Measurements from ENCODE around the gene CLDN6.

CLDN6 gene

DNA sequence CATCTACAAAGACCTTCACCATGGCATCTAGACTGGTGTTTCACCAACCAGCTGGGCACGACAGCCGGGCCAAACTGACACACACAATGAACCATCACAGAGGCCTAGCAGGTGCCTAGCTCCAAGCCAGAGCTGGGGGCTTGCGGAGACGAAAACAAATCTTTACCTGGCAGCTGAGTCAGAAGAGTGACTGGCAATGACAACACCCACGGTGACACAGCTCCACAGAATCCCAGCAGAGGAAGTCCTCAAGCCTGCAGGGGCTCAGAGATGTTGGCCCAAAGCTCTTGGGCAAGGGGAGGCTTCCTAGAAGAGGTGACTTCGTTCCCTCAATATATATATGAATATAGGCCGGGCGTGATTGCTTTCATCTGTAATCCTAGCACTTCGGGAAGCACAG, 33.5 kb upstream of the CLDN6 start:
- DNase-seq (ENCODE audit: low spot score), result no peak

DNA sequence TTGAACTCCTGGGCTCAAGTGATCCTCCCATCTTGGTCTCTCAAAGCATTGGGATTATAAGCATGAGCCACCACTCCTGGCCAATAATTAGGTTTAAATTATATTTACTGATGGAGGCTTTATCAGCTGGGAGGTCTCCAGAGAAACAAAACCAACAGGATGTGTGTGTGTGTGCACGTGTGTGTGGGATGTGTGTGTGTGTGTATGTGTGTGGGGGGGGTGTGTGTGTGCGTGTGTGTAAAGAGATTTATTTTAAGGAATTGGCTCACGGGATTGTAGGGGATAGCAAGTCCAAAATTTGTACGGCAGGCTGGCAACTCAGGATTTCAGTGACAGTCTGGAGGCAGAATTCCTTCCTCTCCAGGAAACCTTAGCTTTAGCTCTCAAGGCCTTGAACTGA, 33.0 kb upstream of the CLDN6 start:
- DNase-seq (ENCODE audit: low spot score), result no peak

DNA sequence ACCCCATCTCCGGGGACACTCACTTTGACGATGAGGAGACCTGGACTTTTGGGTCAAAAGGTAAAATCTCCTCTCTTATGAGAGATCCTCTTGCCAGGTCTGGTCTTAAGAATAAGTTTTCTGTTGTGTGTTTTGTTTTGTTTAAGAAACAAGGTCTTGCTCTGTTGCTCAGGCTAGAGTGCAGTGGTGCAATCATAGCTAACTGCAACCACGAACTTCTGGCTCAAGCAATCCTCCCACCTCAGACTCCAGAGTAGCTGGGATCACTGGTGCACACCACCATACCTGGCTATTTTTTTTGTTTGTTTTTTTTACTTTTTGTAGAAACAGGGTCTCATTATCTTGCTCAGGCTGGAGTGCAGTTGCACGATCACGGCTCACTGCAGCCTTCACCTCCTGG, 32.5 kb upstream of the CLDN6 start:
- DNase-seq (ENCODE audit: low spot score), result no peak

DNA sequence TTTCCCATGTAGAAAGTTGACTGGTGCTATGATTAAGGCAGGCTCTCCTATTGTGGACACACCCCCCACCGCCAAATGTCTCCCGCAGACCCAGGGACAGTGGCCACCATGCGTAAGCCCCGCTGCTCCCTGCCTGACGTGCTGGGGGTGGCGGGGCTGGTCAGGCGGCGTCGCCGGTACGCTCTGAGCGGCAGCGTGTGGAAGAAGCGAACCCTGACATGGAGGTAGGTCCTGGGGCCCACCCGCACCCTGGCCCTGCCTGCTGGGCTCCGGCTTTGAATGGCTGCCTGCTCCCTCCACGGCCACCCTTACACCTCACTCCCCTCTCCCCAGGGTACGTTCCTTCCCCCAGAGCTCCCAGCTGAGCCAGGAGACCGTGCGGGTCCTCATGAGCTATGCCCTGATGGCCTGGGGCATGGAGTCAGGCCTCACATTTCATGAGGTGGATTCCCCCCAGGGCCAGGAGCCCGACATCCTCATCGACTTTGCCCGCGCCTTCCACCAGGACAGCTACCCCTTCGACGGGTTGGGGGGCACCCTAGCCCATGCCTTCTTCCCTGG, 32.0 kb upstream of the CLDN6 start:
- DNase-seq (ENCODE audit: low spot score), result no peak

DNA sequence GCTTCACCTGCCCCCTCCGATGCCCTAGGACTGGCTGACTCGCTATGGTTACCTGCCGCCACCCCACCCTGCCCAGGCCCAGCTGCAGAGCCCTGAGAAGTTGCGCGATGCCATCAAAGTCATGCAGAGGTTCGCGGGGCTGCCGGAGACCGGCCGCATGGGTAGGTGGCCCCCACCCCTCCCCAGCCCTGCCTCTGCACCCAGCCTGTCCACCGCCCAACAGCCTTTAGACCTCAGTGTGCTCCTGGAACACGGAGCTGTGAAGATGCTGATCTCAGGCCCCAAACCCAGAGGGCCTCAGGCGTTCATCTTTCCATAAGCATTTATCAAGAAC, 29.4 kb upstream of the CLDN6 start:
- DNase-seq (ENCODE audit: low spot score), result no peak

DNA sequence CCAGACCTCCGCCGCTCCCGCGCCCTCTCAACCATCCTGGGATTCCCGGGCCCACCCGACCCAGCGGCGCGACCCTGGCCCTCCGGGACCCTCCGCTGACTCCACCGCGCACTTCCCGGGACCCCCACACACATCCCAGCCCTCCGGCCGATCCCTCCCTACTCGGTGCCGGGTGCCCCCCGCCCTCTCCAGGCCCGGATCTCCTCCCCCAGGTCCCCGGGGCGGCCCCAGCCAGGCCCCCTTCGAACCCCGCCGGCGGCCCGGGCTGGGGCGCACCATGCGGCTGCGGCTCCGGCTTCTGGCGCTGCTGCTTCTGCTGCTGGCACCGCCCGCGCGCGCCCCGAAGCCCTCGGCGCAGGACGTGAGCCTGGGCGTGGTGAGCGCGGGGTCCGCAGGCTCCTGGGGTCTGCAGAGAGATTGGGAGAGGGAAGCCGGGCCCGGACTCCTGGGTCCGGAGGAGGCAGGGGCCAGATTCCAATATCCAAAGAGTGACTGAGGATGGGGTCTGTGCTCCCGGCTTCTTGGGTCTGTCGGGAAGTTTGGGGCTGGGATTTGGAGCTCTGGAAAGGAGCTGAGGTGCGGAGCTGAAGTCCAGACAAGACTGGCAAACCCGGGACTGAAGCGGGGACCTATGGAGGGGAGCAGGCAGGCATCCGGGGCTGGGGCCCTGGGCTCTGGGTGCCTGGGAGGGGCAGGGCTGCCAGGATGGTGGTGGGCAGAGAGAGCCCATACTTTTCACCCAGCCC, 28.8 kb upstream of the CLDN6 start:
- no peak for DNase-seq (ENCODE audit: low spot score)

DNA sequence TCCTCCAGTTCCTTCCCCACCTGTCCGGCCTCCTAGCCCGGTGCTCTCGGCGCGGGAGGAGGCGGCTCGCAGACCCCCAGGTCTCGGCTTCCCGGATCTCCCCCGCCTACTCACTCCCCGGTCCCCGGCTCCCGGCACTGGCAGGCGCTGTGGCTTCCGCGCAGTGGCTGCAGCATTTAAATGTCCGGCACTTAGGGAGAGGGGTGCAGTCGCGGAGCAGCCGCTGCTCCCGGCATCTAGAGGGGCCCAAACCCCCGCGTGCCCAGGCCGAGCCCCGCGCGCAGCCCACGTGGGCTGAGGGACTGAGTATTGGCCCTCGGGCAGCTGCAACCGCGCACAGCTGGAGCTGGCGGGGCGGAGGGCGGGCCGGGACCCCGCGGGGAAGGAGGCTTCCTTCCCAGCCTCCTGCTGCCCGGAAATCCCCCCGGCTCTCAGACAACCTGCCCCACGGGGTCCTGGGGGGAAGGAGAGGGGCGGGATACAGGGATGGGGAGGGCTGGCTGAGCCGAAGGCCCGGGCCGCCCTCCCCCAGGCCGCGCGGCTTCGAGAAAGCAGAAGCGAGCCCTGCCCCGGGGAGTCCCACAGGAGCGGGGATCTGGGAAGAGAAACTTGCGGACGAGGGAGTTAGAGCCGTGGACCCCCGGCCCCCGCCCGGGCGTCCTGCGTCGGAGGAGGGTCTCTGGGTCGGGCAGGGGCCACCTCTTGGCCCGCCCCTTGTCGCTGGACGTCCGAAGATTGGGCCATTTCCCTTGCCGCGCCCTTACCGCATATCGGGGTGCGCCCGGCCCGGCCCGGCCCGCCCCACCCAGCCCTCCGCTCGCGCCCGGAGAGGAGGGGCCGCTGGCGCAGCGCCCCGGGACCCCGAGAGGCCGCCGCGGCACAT, 28.0 kb upstream of the CLDN6 start, which contains the start of gene MMP25:
MMP25 (plus strand) TSS at position 804 of the 883 bp plus-strand sequence. CDS start 357 bp downstream, outside the sequence.
- DNase-seq (ENCODE audit: low spot score), result no peak

DNA sequence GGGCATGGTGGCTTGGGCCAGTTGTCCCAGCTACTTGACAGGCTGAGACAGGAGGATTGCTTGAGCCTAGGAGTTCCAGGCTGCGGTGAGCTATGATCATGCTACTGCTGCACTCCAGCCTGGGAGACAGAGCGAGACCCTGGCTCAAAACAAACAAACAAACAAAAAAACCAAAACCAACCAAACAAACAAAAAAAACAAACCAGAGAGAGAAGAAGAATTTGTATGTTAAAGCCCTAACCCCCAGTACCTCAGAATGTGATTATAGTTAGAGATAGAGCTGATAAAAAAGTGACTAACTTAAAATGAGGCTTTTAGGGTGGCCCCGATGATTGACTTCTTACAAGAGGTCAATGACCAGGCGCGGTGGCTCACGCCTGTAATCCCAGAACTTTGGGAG, 26.7 kb upstream of the CLDN6 start:
- no peak for DNase-seq (ENCODE audit: low spot score)

DNA sequence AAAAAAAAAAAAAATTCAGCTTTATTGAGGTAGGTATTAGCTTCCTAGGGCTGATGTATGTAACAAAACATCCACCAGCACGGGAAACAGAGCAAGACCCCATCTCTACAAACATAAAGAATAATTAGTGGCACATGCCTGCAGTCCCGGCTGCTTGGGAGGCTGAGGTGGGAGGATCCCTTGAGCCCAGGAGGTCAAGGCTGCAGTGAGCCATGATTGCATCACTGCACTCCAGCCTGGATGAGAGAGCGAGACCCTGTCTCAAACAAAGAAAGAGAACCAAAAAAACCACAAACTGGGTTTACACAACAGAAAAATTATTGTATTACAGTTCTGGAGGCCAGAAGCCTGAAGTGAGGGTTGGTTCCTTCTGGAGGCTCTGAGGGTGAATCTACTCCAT, 24.4 kb upstream of the CLDN6 start:
- no peak for DNase-seq (ENCODE audit: low spot score)

DNA sequence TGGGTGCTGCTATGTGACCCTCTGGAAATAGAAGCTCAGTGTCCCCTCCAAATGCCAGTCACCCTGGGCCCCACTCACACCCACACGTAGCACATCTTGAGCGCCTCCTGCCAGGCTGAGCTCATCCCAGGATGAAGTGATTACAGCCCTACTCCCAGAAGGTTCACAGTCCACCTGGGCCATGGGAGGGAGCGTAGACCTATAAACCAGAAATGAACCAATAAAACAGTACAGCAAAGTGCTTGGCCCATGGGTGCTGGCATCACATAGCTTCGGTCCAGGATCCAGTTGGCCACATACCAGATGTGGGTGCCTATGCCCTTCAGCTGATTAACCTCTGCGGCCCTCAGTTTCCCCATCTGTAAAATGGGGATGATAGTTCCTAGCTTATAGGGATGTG, 20.9 kb upstream of the CLDN6 start:
- DNase-seq (ENCODE audit: low spot score), result no peak

DNA sequence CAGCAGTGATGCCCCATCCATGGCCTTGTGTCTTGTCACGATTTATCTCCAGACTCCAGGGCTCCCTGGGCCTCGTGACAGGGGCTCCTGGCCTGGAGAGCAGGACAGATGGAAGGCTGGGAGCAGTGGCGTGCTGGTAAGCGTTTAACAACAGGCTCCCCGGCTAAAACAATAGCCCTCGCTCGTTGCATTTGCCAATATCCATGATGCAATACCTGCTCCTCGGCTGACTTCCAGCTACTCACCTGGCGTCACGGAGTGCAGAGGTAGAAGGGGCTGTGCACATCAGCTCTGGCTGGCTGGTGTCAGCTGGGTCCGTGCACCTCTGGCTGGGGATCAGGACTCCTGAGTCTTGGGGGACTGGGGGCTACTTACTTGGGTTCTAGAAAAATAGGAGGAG, 20.3 kb upstream of the CLDN6 start:
- no peak for DNase-seq (ENCODE audit: low spot score)

DNA sequence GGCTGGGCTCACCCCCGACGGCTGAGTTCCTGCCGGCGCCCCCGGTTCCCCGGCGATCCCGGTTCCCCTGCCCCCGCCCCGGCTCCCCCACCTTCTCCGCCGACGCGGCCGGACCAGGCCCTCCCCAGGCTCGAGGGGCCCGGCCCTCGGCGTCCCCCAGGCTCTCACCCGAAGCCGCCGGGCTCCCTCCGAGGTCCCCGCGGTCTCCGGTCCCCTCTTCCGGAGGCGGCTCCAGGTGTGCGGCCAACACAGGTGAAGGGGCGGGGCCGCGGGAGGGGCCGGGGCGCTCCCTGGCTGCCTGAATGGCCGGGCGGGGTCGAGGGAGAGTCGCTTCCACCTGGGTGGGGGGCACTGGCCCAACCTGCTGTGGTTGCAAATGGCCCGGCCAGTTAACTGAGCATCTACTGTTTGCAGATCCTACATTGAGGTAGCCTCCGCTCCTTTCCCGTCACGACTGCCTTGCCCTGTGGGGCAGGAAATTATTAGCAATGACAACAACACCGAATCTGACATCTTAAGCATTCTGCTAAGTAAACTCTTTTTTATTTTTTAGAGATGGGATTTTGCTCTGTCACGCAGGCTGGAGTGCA, 18.8 kb upstream of the CLDN6 start, which contains the start of gene BICDL2:
BICDL2 (minus strand) TSS at position 219 of the 590 bp plus-strand sequence. CDS start 1,448 bp downstream, outside the sequence.
- DNase-seq (ENCODE audit: low spot score), result peak; percentile 51

DNA sequence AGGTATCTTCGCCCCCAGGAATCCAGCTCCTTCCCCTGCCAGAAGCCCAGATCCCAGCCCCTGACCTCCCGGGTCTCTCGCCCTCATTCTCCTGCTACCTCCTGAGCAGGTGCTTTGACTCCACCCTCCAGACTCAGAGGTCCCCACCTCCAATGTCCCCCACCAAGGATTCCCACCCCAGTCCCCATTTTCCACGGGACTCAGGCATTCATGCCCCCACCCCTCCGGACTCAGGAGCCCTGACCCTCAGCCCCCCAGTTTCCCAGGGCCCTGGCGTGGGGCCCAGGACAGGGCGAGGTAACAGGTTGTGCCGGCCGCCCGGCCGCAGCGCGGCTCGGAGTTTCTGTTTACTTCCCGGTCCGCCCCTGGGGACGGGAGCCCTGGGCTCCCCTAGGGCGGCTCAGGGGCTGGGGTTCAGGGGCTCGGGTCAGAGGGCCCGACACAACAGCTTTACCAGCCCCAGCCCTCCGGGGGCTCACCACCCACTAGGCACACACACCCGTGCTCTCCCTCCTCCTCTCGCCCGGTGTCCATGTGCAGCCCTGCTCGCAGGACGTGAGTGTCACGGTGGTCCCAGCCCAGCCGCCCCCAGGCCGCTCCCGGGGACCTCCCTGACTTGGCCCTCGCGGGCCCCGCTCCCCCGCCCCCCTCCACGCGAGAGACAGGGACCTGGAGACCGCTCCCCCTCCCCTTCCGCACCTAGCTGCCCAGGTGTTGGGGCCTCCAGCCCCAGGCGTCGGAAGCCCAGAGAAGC, 18.2 kb upstream of the CLDN6 start:
- DNase-seq (ENCODE audit: low spot score), result no peak

DNA sequence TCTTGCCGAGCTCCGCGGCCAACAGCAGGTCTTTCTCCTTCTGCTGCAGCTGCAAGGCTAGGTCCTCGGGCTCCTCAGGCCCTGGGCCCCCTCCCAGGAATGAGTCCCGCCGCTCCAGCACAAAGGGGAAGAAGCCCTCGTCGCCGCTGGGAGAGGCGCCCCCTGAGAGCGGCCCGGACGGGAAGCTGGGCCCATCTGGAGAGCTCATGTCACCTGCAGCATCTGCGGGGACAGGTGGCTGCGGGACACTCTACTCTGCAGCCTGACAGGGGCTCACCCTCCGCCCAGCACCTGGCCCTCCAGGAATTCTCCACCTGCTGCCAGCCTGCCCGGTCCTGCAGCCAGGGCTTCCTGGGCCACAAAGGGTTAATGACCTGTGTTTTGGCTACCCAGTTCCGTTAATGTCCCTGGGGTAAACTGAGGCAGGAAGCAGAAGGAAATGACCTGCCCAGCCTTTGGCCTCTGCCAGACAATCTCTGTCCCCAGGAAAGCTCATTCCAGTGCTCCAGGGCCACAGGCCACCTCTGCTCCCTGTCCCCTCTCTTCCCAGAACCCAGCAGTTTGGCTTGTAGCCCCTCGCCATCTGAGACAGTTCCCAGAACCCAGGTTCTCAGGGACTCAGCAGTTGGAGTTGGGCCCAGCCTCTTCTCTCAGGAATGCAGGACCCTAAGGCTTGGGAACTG, 17.4 kb upstream of the CLDN6 start:
- DNase-seq (ENCODE audit: low spot score), result no peak

DNA sequence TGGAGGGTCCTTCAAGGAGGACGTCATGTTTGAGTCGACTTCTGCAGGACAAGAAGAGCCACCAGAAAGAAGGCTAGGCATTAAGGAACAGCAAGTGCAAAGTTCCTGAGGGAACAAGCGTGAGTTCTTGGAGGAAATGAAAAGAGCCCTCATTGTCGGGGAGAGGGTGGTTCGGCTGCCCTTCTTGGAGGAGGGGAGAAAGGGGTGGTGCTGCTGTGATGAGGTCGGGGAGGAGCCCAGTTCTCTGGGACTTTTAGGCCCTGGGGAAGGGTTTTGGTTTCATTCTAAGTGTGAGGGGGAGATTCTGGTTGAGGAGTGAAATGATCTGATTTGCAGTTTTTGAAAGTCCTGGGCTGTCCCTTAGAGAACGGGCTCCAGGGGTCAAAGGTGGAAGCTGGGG, 14.6 kb upstream of the CLDN6 start:
- DNase-seq (ENCODE audit: low spot score), result no peak

DNA sequence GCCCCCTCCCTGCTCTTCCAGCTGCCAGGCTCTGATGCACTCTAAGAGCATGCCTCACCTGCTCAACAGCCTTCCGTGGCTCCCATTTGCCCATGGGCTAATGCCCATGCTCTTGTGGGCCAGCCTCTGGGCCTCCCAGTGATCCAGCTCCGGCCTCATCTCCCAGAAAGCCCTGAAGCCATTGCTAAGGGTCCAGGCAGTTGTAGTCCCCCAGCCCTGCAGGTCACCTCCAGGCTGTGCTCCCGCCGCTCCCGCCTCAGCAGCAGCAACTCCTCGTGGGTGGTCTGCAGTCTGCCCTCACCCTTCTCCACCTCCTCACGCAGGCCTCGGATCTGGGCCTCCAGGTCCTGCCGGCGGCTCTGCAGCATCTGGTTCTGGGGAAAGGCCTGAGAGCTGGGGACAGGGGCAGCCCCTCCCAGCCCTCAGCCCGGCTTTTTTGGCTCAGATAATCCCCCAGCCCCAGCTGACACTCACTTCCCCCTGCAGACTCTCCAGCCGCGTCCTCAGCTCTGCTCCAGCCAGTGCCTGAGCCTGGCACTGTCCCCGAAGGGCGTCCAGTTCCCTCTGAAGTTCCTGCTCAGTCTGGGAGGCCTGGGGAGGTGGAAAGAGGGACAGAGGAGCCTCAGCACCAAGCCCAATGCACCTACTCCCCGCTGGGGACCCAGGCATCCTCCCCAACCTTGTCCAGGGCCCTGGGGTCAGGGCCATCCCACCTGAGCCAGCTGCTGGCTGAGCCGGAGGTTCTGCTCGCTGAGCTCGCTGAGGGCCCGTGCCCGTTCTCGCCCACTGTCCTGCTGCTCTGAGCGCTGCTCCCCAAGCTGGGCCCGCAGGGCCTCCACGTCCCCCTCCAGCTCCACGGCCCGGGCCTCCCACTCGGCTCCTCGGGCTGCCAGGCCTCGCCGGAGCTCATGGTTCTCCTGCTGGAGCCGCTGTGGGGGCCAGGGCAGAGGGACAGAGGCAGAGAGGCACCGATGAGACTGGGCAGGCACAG, 12.5 kb upstream of the CLDN6 start:
- DNase-seq (ENCODE audit: low spot score), result no peak

DNA sequence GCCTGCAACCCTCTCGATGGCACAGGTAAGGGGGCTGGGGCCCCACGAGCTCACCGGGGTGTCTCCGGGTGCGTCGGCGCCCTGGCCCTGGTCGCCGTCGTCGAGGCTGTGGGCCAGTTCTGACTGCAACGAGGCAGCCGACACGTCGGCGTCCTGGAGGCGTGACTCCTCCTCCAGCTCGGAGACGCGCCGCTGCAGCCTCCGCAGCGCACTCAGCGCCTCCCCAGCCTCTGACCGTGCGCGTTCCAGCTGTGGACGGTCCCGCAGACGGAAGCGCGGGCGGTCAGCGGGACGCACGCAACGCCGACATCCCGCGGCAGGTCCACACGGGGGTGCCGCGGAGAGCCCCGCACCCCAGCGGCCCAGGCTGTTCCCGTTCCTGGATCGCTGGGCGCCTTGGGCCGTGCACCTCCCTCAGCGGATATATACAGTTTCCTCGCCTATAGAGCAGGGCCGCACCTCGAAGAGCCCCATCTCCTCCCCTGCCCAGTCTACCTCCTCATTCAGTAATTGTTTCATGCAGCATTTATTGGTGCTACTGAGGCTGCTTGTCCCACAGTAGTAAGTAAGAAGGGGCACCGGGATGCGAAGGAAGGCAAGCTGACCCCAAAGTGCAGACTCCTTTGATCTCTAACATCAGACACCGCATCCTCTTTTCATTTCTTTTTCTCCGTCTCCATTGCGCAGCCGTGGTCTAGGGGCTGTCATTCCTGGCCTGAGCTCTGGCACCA, 11.7 kb upstream of the CLDN6 start:
- no peak for DNase-seq (ENCODE audit: low spot score)

DNA sequence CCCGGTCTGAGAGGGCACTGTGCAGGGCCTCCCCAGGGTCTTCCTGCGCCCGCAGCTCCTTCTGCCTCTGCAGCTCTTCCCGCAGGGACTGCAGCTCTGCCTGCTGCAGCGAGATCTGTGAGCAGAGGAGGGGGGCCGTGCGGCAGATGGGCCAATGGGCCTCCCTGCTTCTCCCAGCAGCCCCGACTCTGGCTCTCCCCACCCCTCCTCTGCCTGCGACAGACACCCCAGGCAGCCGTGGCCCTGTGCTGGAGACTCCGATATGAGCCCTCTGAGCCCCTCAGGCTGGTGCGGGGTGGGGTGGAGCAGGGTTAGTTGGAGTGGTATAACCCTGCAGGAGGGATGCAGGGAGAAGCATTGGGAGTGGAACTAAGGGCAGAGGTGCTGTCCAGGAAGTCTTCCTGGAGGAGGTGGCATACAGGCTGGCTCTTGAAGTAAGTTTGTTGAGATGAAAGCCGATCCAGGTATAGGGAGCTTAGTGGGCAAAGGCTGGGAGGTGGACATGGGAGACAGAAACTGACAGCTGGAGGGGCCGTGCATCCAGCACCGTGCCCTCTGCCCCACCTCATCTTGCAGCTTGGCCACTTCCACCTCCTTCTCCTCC, 10.8 kb upstream of the CLDN6 start:
- DNase-seq (ENCODE audit: low spot score), result no peak
